IMR-90 (cell line): Measurements from ENCODE around the gene RBP5. TPM values are rescaled to one million over a fixed set of nuclear protein-coding genes. Genes with fewer than 3 reads are reported as not detected.

ENCODE experiments used
- ATAC-seq: fragments of 200-7000 bp; cut with Tn5 transposase; 2 replicates; pipeline ENCODE4 v1.9.1; 2020; ENCODE audit warnings: low read depth, mild to moderate bottlenecking, moderate library complexity
- BruUV-seq: library from RNA; stranded (reverse); fragments of 400-500 nt; replicated peaks from 2 replicates; lab custom pipeline; 2021; lab: Mats Ljungman, UMichigan
- CTCF ChIA-PET: fragments of 300-600 bp; formaldehyde crosslinking; extraction: SDS; loops from one replicate; lab custom pipeline; 2021; ENCODE audit warnings: antibody characterized with exemption; lab: Yijun Ruan, JAX
- POLR2A ChIA-PET: fragments of 300-600 bp; sonication (Branson Sonifier 250); formaldehyde crosslinking; loops from one replicate; lab custom pipeline; 2022; ENCODE audit warnings: antibody characterized with exemption; ENCODE audit not compliant: unreplicated experiment; lab: Charles Lee
- DNase-seq: peaks from one replicate; pipeline ENCODE4 v3.0.0; 2013
- H2AFZ ChIP-seq: replicated peaks from 2 replicates; pipeline ENCODE3; 2013; ENCODE audit warnings: low read length, mild to moderate bottlenecking; ENCODE audit not compliant: poor library complexity
- H2AK5ac ChIP-seq: 2 replicates; pipeline ENCODE4 v1.6.1; 2013; ENCODE audit warnings: low read depth, low read length, inconsistent platforms
- H2AK9ac ChIP-seq: replicated peaks from 2 replicates; pipeline ENCODE3; 2013; ENCODE audit warnings: mild to moderate bottlenecking, low read depth, low read length, moderate library complexity; ENCODE audit not compliant: poor library complexity
- H2BK120ac ChIP-seq: 2 replicates; pipeline ENCODE4 v1.6.1; 2013; ENCODE audit warnings: low read depth, low read length, inconsistent platforms
- H2BK15ac ChIP-seq: 3 replicates; pipeline ENCODE4 v1.6.1; 2013; ENCODE audit warnings: low read depth, low read length, inconsistent platforms
- H2BK20ac ChIP-seq: 2 replicates; pipeline ENCODE4 v1.6.1; 2013; ENCODE audit warnings: low read depth, mild to moderate bottlenecking, inconsistent platforms, low read length, moderate library complexity
- H2BK5ac ChIP-seq: 2 replicates; pipeline ENCODE4 v1.6.1; 2013; ENCODE audit warnings: mild to moderate bottlenecking, low read depth, low read length, inconsistent platforms; ENCODE audit not compliant: poor library complexity, severe bottlenecking
- H3K14ac ChIP-seq: replicated peaks from 2 replicates; pipeline ENCODE4 v1.6.1; 2013; ENCODE audit warnings: low read depth, low read length, inconsistent platforms
- H3K18ac ChIP-seq: 2 replicates; pipeline ENCODE4 v1.6.1; 2013; ENCODE audit warnings: low read depth, low read length, control low read depth
- H3K23ac ChIP-seq: 2 replicates; pipeline ENCODE4 v1.6.1; 2013; ENCODE audit warnings: low read depth, low read length, inconsistent platforms
- H3K27ac ChIP-seq: 2 replicates; pipeline ENCODE4 v1.5.1; 2013; ENCODE audit warnings: mild to moderate bottlenecking, control low read depth, low read length; ENCODE audit not compliant: insufficient read depth
- H3K27me3 ChIP-seq: 2 replicates; pipeline ENCODE4 v1.6.1; 2013; ENCODE audit warnings: low read length; ENCODE audit not compliant: control insufficient read depth, insufficient read depth
- H3K36me3 ChIP-seq: 2 replicates; pipeline ENCODE4 v1.6.1; 2013; ENCODE audit warnings: low read length, mixed read lengths; ENCODE audit not compliant: control insufficient read depth, insufficient read depth
- H3K4ac ChIP-seq: 2 replicates; pipeline ENCODE4 v1.6.1; 2013; ENCODE audit warnings: low read depth, low read length, inconsistent platforms
- H3K4me1 ChIP-seq: 2 replicates; pipeline ENCODE4 v1.6.1; 2013; ENCODE audit warnings: low read length, mixed read lengths; ENCODE audit not compliant: control insufficient read depth, insufficient read depth
- H3K4me2 ChIP-seq: 2 replicates; pipeline ENCODE4 v1.6.1; 2013; ENCODE audit warnings: low read depth, mild to moderate bottlenecking, control low read depth, low read length, moderate library complexity
- H3K4me3 ChIP-seq: 2 replicates; pipeline ENCODE4 v1.5.1; 2013; ENCODE audit warnings: low read depth, mild to moderate bottlenecking, control low read depth, low read length, moderate library complexity; ENCODE audit not compliant: insufficient read depth
- H3K56ac ChIP-seq: 2 replicates; pipeline ENCODE4 v1.6.1; 2013; ENCODE audit warnings: low read length, inconsistent platforms; ENCODE audit not compliant: insufficient read depth; ENCODE audit errors: extremely low read depth
- H3K79me1 ChIP-seq, 2 experiments: 2 replicates each; pipeline ENCODE4 v1.6.1; 2013; ENCODE audit warnings: low read length in 2 of 2, inconsistent platforms in 1 of 2, low read depth in 1 of 2
- H3K9ac ChIP-seq: 2 replicates; pipeline ENCODE4 v1.6.1; 2013; ENCODE audit warnings: low read depth, low read length, control low read depth
- H3K9me1 ChIP-seq: 2 replicates; pipeline ENCODE4 v1.6.1; 2013; ENCODE audit warnings: low read length, inconsistent platforms; ENCODE audit not compliant: insufficient read depth
- H3K9me3 ChIP-seq: 2 replicates; pipeline ENCODE4 v1.6.1; 2013; ENCODE audit warnings: low read length; ENCODE audit not compliant: control insufficient read depth, insufficient read depth
- H4K20me1 ChIP-seq: 2 replicates; pipeline ENCODE4 v1.6.1; 2013; ENCODE audit warnings: low read length, inconsistent platforms; ENCODE audit not compliant: insufficient read depth
- H4K5ac ChIP-seq: 2 replicates; pipeline ENCODE4 v1.6.1; 2013; ENCODE audit warnings: mild to moderate bottlenecking, low read depth, low read length, control low read depth
- H4K8ac ChIP-seq, 2 experiments: 2 replicates each; pipeline ENCODE4 v1.6.1; 2013; ENCODE audit warnings: low read depth in 2 of 2, low read length in 2 of 2, control low read depth in 1 of 2, inconsistent platforms in 1 of 2
- H4K91ac ChIP-seq: 2 replicates; pipeline ENCODE4 v1.6.1; 2013; ENCODE audit warnings: low read depth, low read length, inconsistent platforms; ENCODE audit not compliant: insufficient read depth
- BHLHE40 ChIP-seq: fragments of 150-350 bp; IDR thresholded peaks from 2 replicates; pipeline ENCODE4 v1.6.1; 2016; ENCODE audit warnings: mild to moderate bottlenecking, low read depth, low read length
- CEBPB ChIP-seq: IDR thresholded peaks from 2 replicates; pipeline ENCODE4 v1.6.1; 2012; ENCODE audit warnings: low read depth, low read length, improper control_type of control experiment
- CHD1 ChIP-seq: IDR thresholded peaks from 2 replicates; pipeline ENCODE4 v1.6.1; 2012; ENCODE audit warnings: low read depth, low read length, improper control_type of control experiment
- ELK1 ChIP-seq: fragments of 150-350 bp; IDR thresholded peaks from 2 replicates; pipeline ENCODE4 v1.6.1; 2016; ENCODE audit warnings: low read depth, mild to moderate bottlenecking, low read length, moderate library complexity, borderline replicate concordance
- FOS ChIP-seq: fragments of 150-350 bp; IDR thresholded peaks from 2 replicates; pipeline ENCODE4 v1.6.1; 2016; ENCODE audit warnings: low read depth, low read length
- MAFK ChIP-seq: IDR thresholded peaks from 2 replicates; pipeline ENCODE4 v1.6.1; 2012; ENCODE audit warnings: low read depth, low read length, improper control_type of control experiment
- MAZ ChIP-seq: IDR thresholded peaks from 2 replicates; pipeline ENCODE4 v1.6.1; 2012; ENCODE audit warnings: low read depth, mild to moderate bottlenecking, low read length, improper control_type of control experiment, moderate library complexity, borderline replicate concordance
- MXI1 ChIP-seq: IDR thresholded peaks from 2 replicates; pipeline ENCODE4 v1.6.1; 2012; ENCODE audit warnings: low read depth, mild to moderate bottlenecking, low read length, moderate library complexity, borderline replicate concordance
- POLR2A ChIP-seq: IDR thresholded peaks from 2 replicates; pipeline ENCODE4 v1.6.1; 2012; ENCODE audit warnings: mild to moderate bottlenecking, low read depth, low read length
- RAD21 ChIP-seq: IDR thresholded peaks from 2 replicates; pipeline ENCODE4 v1.6.1; 2012; ENCODE audit warnings: low read length, improper control_type of control experiment
- RCOR1 ChIP-seq: IDR thresholded peaks from 2 replicates; pipeline ENCODE4 v1.6.1; 2012; ENCODE audit warnings: mild to moderate bottlenecking, low read length, improper control_type of control experiment; ENCODE audit not compliant: insufficient replicate concordance
- RFX5 ChIP-seq: IDR thresholded peaks from 2 replicates; pipeline ENCODE4 v1.8.0; 2012; ENCODE audit warnings: low read depth, mild to moderate bottlenecking, low read length, moderate library complexity
- SMC3 ChIP-seq: fragments of 150-350 bp; IDR thresholded peaks from 2 replicates; pipeline ENCODE4 v1.6.1; 2016; ENCODE audit warnings: low read depth, mild to moderate bottlenecking, antibody characterized with exemption, low read length, moderate library complexity
- USF2 ChIP-seq: fragments of 150-350 bp; IDR thresholded peaks from 2 replicates; pipeline ENCODE4 v1.6.1; 2017; ENCODE audit warnings: mild to moderate bottlenecking, antibody characterized with exemption, low read length, low read depth
- WGBS, 2 experiments: methylation state at CpG; one replicate each; pipeline versions ENCODE4 v1.1.5 to v1.1.7; 2013; ENCODE audit warnings: missing lambda C conversion rate in 2 of 2; ENCODE audit not compliant: insufficient read length in 1 of 2; ENCODE audit errors: extremely low coverage in 2 of 2; 5-methylcytosine and 5-hydroxymethylcytosine counted together
- dilution Hi-C: fragments of 300-500 bp; cut with HindIII; formaldehyde crosslinking; loops from one replicate; pipeline ENCODE4 v1.14.3; 2018; ENCODE audit warnings: low sequenced_read_pairs; ENCODE audit not compliant: unreplicated experiment
- in situ Hi-C: fragments of 300-500 bp; cut with MboI; formaldehyde crosslinking; loops from 3 replicates; pipeline ENCODE4 v1.14.3; 2019; ENCODE audit warnings: low sequenced_read_pairs, inconsistent platforms, mixed read lengths
- intact Hi-C: fragments of 100-400 bp; cut with micrococcal nuclease; formaldehyde crosslinking; loops from 2 replicates; pipeline ENCODE4 v1.10.0; 2022
- polyA plus RNA-seq, 3 experiments: library from polyadenylated mRNA; depleted of rRNA; stranded (reverse); fragments of >200 nt; gene quantifications; 2 replicates each; pipeline ENCODE4 v1.2.3, GENCODE V29; 2012; ENCODE audit warnings: low replicate concordance in 1 of 3
- total RNA-seq: library from RNA; depleted of rRNA; stranded (reverse); fragments of >200 nt; gene quantifications from 2 replicates; pipeline ENCODE4 v1.2.3, GENCODE V29; 2012

Gene RBP5
- total and polyA plus RNA-seq, 2 of the 4 experiments (the other 2 are of a cell fraction): 0.15 TPM; not detected in 1

DNA sequence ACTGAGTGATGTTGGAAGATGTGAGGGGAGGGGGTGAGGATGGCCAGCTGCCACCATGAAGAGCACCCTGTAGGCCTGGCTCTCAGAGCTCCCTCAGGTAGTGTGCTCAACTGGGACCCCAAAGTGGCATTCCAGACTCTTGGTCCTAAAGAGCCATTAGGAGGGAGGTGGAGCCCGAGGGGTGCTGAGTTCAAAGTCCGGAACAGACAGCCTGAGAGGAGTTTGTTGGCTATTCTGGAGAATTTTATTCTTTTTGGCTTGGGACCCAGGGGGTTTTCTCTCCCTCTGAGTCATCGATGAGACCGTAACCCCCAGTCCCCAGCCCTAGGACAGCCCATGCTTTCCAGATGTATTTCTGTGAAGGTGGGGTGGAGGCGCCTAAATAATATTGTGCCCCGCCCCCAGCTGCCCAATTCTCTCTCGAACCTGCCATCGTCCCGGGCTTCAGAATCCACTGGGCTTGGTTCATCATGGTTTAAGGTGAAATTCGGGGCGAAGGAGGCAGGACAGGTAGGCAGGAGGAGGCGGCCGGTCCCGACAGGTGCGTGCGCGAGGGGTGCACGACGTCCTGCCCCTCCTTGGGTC, 690 bp upstream of the RBP5 start (continued):
- TF ChIP-seq USF2: no peak

DNA sequence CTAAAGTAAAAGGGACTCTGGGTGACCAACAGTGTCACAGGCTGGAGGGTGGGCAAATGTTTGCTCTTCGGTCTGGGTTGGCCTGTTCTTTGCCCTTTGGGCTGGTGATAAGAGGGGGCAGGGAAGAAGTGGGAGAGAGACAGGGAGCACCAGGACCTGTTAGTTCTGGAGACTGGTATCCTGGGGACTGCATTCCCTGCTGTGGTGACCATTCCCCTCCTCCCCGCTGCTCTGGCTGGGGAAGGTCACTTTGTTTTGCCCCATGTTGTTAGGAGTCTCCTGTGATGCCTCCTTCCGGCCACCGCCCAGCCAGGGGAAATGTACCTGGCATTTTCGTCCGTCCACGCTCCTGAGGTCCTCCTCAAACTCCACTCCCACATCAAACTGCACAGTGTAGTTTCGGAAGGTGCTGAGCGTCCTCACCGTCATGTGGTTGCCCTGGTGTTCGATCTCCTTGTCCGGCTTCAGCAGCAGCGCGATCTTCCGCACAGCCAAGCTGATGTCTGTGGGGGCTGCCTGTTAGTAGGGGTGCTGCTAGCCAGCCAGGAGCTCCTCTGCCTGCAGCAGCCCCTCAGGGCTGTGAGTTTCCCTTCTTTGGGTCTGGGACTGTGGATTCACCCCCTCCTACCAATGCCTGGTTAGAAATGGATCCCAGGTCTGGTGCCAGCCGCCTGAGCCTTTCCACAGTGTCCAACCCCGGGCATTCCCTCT, 618 bp downstream of the RBP5 start:
- POLR2A ChIA-PET: no interaction called here
- in situ Hi-C loops: no loop called here
- no peak for TF ChIP-seq ELK1
- TF ChIP-seq RFX5: no peak
- TF ChIP-seq MAZ: no peak
- TF ChIP-seq MXI1: no peak
- TF ChIP-seq CEBPB: no peak
- TF ChIP-seq USF2: no peak
- no peak for TF ChIP-seq SMC3
- no peak for TF ChIP-seq MAFK
- TF ChIP-seq RCOR1: no peak
- TF ChIP-seq POLR2A: no peak
- no peak for TF ChIP-seq RAD21
- TF ChIP-seq FOS: no peak
- no peak for TF ChIP-seq CHD1
- TF ChIP-seq BHLHE40: no peak

More for the DNA sequence above, 618 bp downstream of the RBP5 start:
- DNase-seq (no peak), ATAC-seq (no peak)
- Histone ChIP-seq H2BK20ac (no peak overlapping the region), H4K5ac (no peak overlapping the region), H3K23ac (no peak overlapping the region), H3K79me1 (0 out of 4 replicates have a peak, but pooled peaks cover 0 to 6% of the 10 kb centered on the region in 2 experiments), H2BK120ac (no peak overlapping the region), H3K4me2 (no peak overlapping the region), H2BK15ac (no peak overlapping the region), H3K27ac (no peak overlapping the region), H2AK9ac (no peak overlapping the region), H3K4me1 (peaks cover 6% of the 10 kb centered on the region; the same call in 1 of the 2 replicates), H3K56ac (no peak overlapping the region), H3K14ac (no peak overlapping the region), H3K4ac (no peak overlapping the region), H2AFZ (no peak overlapping the region), H3K27me3 (no peaks in the 10 kb centered on the region), H4K91ac (no peak overlapping the region), H4K20me1 (no peaks in the 10 kb centered on the region), H3K9me3 (no peaks in the 10 kb centered on the region), H2BK5ac (no peak overlapping the region), H3K9ac (no peak overlapping the region), H2AK5ac (no peak overlapping the region), H3K9me1 (peaks cover 5% of the 10 kb centered on the region; the same call in 1 of the 2 replicates), H3K36me3 (no peaks in the 10 kb centered on the region; the same call in 1 of the 2 replicates), H4K8ac (no peak overlapping the region), H3K4me3 (no peak overlapping the region), H3K18ac (no peak overlapping the region)
- no TSS peak for BruUV-seq
- 80% methylated on average over 3 of the region's 17 CpGs; no CpG with 5 or more reads in 1 of the 2 experiments for WGBS, 2 experiments
- dilution Hi-C loops (no loop called here), intact Hi-C loops (no loop called here)
- CTCF ChIA-PET: no interaction called here
